ENCODE results near the gene IER3IP1. TPM values are rescaled to one million over a fixed set of nuclear protein-coding genes. Genes with fewer than 3 reads are reported as not detected.
A peak's percentile ranks its signal among the peaks of the same experiment; 100 is the strongest.
"Not testable (repeated sequence)": the region's sequence is repeated elsewhere in the genome, so short reads cannot be mapped to it uniquely, and the experiment has no call there.

IER3IP1 gene
- total RNA-seq, 1 experiment from 2014 or later, result 8.8 TPM

- TF ChIP-seq EZH2 (IDR thresholded peaks at IDR 0.05; ENCODE audit: low read depth), result no peak
- TF ChIP-seq, protein P1, sequence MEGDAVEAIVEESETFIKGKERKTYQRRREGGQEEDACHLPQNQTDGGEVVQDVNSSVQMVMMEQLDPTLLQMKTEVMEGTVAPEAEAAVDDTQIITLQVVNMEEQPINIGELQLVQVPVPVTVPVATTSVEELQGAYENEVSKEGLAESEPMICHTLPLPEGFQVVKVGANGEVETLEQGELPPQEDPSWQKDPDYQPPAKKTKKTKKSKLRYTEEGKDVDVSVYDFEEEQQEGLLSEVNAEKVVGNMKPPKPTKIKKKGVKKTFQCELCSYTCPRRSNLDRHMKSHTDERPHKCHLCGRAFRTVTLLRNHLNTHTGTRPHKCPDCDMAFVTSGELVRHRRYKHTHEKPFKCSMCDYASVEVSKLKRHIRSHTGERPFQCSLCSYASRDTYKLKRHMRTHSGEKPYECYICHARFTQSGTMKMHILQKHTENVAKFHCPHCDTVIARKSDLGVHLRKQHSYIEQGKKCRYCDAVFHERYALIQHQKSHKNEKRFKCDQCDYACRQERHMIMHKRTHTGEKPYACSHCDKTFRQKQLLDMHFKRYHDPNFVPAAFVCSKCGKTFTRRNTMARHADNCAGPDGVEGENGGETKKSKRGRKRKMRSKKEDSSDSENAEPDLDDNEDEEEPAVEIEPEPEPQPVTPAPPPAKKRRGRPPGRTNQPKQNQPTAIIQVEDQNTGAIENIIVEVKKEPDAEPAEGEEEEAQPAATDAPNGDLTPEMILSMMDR (conservative IDR thresholded peaks at IDR 0.05), result no peak
- no peaks in the 10 kb centered on the region for H3K9me3 ChIP-seq (ENCODE audit: insufficient read depth, low read depth)
- H3K79me2 ChIP-seq (ENCODE audit: low read depth), result no peaks in the 10 kb centered on the region
- H3K4me3 ChIP-seq, result no peak overlapping the region
- ChIA-PET POLR2A (ENCODE audit: unreplicated experiment) (no interaction called here), CTCF (no interaction called here)
- intact Hi-C loops (cut with micrococcal nuclease; ENCODE audit: unreplicated experiment), result no loop called here
- no peaks in the 10 kb centered on the region; the same call in 1 of the 2 replicates for H3K4me1 ChIP-seq (replicated peaks; ENCODE audit: insufficient read depth)
- H3K4me2 ChIP-seq, result no peak overlapping the region
- BruUV-seq (replicated peaks), result no TSS peak
- DNase-seq, result peak in 1 of 2 experiments; percentile 53
- no peak overlapping the region for H3K27ac ChIP-seq
- H3K36me3 ChIP-seq (ENCODE audit: low read depth), result no peaks in the 10 kb centered on the region
- H3K9me2 ChIP-seq (ENCODE audit: insufficient read depth), result no peaks in the 10 kb centered on the region
- no peaks in the 10 kb centered on the region for H3K27me3 ChIP-seq (ENCODE audit: insufficient read depth, low read depth)
- H3F3A ChIP-seq (ENCODE audit: insufficient read depth, low read depth), result no peaks in the 10 kb centered on the region
- H2AFZ ChIP-seq, result 0 out of 2 replicates have a peak overlapping the region, but pooled peaks have one; percentile 29
- H4K20me1 ChIP-seq (ENCODE audit: insufficient read depth), result no peaks in the 10 kb centered on the region
Observed at GRCh38 chr18:47191961-47192360, 15.8 kb upstream of the IER3IP1 start.

DNA sequence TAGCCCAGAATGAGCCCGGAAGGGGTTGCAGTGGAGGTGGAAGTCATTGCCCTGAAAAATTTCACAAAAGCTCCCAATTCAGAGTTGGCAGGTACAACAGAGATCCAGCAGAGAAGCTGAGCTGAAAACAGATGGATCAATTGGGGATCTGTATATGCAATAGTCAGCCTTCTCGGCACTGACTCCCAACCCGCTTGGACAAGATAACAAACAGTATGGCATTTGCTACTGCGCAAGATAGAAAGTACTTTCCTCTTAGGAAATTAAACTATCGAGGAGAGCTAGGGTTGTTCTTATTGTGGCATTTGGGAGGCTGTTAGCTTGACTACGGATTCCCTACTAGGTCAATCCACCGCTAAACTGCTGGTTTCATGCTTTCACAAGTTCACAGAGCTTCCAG is 11.6 kb upstream of the IER3IP1 start:
- BruUV-seq (replicated peaks), result no TSS peak
- no peaks in the 10 kb centered on the region for H3K27me3 ChIP-seq (ENCODE audit: insufficient read depth, low read depth)
- no peak overlapping the region for H3K27ac ChIP-seq
- TF ChIP-seq EZH2 (IDR thresholded peaks at IDR 0.05; ENCODE audit: low read depth), result no peak
- TF ChIP-seq, protein P1 (conservative IDR thresholded peaks at IDR 0.05), result no peak
- no peaks in the 10 kb centered on the region for H3K79me2 ChIP-seq (ENCODE audit: low read depth)
- no peak overlapping the region for H3K4me3 ChIP-seq
- no peaks in the 10 kb centered on the region; the same call in 1 of the 2 replicates for H3K4me1 ChIP-seq (replicated peaks; ENCODE audit: insufficient read depth)
- H3K9me2 ChIP-seq (ENCODE audit: insufficient read depth), result no peaks in the 10 kb centered on the region
- no peaks in the 10 kb centered on the region for H4K20me1 ChIP-seq (ENCODE audit: insufficient read depth)
- no peak overlapping the region for H2AFZ ChIP-seq
- POLR2A ChIA-PET (ENCODE audit: unreplicated experiment), result no interaction called here
- H3K4me2 ChIP-seq, result no peak overlapping the region
- no peaks in the 10 kb centered on the region for H3K36me3 ChIP-seq (ENCODE audit: low read depth)
- no peaks in the 10 kb centered on the region for H3F3A ChIP-seq (ENCODE audit: insufficient read depth, low read depth)
- intact Hi-C loops (cut with micrococcal nuclease; ENCODE audit: unreplicated experiment), result no loop called here
- no peak for DNase-seq
- peaks cover 4% of the 10 kb centered on the region; the same call in 1 of the 2 replicates for H3K9me3 ChIP-seq (ENCODE audit: insufficient read depth, low read depth)
- CTCF ChIA-PET, result no interaction called here

GRCh38 chr18:47184419-47185050 is 8.4 kb upstream of the IER3IP1 start:
- ChIA-PET POLR2A (ENCODE audit: unreplicated experiment) (no interaction called here), CTCF (no interaction called here)
- no peaks in the 10 kb centered on the region for H3F3A ChIP-seq (ENCODE audit: insufficient read depth, low read depth)
- H3K4me2 ChIP-seq, result no peak overlapping the region
- no peaks in the 10 kb centered on the region for H3K27me3 ChIP-seq (ENCODE audit: insufficient read depth, low read depth)
- peaks cover 4% of the 10 kb centered on the region; the same call in 1 of the 2 replicates for H3K9me3 ChIP-seq (ENCODE audit: insufficient read depth, low read depth)
- H3K36me3 ChIP-seq (ENCODE audit: low read depth), result no peaks in the 10 kb centered on the region
- H3K79me2 ChIP-seq (ENCODE audit: low read depth), result no peaks in the 10 kb centered on the region
- H3K4me1 ChIP-seq (replicated peaks; ENCODE audit: insufficient read depth), result no peaks in the 10 kb centered on the region
- no TSS peak for BruUV-seq (replicated peaks)
- DNase-seq, result no peak
- no peaks in the 10 kb centered on the region for H3K9me2 ChIP-seq (ENCODE audit: insufficient read depth)
- no peak overlapping the region for H2AFZ ChIP-seq
- no peak overlapping the region for H3K27ac ChIP-seq
- H4K20me1 ChIP-seq (ENCODE audit: insufficient read depth), result no peaks in the 10 kb centered on the region
- TF ChIP-seq, protein P1 (conservative IDR thresholded peaks at IDR 0.05), result no peak
- TF ChIP-seq EZH2 (IDR thresholded peaks at IDR 0.05; ENCODE audit: low read depth), result no peak
- intact Hi-C loops (cut with micrococcal nuclease; ENCODE audit: unreplicated experiment), result no loop called here
- H3K4me3 ChIP-seq, result no peak overlapping the region

GRCh38 chr18:47182156-47182555 is 6.0 kb upstream of the IER3IP1 start:
- H3K79me2 ChIP-seq (ENCODE audit: low read depth); CTCF ChIA-PET; H3F3A ChIP-seq (ENCODE audit: insufficient read depth, low read depth); H3K4me3 ChIP-seq; H3K27ac ChIP-seq; H3K9me3 ChIP-seq (ENCODE audit: insufficient read depth, low read depth); intact Hi-C loops (cut with micrococcal nuclease; ENCODE audit: unreplicated experiment); H3K9me2 ChIP-seq (ENCODE audit: insufficient read depth); H3K4me1 ChIP-seq (replicated peaks; ENCODE audit: insufficient read depth); H4K20me1 ChIP-seq (ENCODE audit: insufficient read depth); H3K36me3 ChIP-seq (ENCODE audit: low read depth); H3K4me2 ChIP-seq; DNase-seq; POLR2A ChIA-PET (ENCODE audit: unreplicated experiment); H2AFZ ChIP-seq; BruUV-seq (replicated peaks); H3K27me3 ChIP-seq (ENCODE audit: insufficient read depth, low read depth): not testable (repeated sequence)
